ENCODE results near the gene SLC7A14.

- no peak for TF ChIP-seq POU6F1 (CRISPR knock-in tag; IDR thresholded peaks at IDR 0.05; ENCODE audit: borderline replicate concordance, low read depth)
- TF ChIP-seq TCF4 (CRISPR knock-in tag; IDR thresholded peaks at IDR 0.05; ENCODE audit: borderline replicate concordance): no peak
- no peak for TF ChIP-seq ZFP30 (CRISPR knock-in tag; IDR thresholded peaks at IDR 0.05)
- no peak for TF ChIP-seq PATZ1 (CRISPR knock-in tag; IDR thresholded peaks at IDR 0.05; ENCODE audit: borderline replicate concordance)
- TF ChIP-seq ESRRG (CRISPR knock-in tag; IDR thresholded peaks at IDR 0.05): no peak
- no peak for TF ChIP-seq RARB (CRISPR knock-in tag; IDR thresholded peaks at IDR 0.05)
- TF ChIP-seq SNAI2 (CRISPR knock-in tag; IDR thresholded peaks at IDR 0.05): no peak
- TF ChIP-seq CREB5 (CRISPR knock-in tag; IDR thresholded peaks at IDR 0.05; ENCODE audit: low read depth): no peak
- no peak for TF ChIP-seq OSR1 (CRISPR knock-in tag; IDR thresholded peaks at IDR 0.05)
- TF ChIP-seq TOX (CRISPR knock-in tag; IDR thresholded peaks at IDR 0.05; ENCODE audit: borderline replicate concordance): no peak
- no peak for TF ChIP-seq ISL1 (CRISPR knock-in tag; IDR thresholded peaks at IDR 0.05)
- no peak for TF ChIP-seq TSHZ2 (CRISPR knock-in tag; IDR thresholded peaks at IDR 0.05)
- TF ChIP-seq ZNF8 (CRISPR knock-in tag; IDR thresholded peaks at IDR 0.05): no peak
Observed at GRCh38 chr3:170511371-170511770, 74.5 kb downstream of the SLC7A14 start.

Data from SK-N-SH treated with all-trans-retinoic acid at 6 μM for 48 hours (cell line).